Measurements from ENCODE around the gene CLK4.

- TF ChIP-seq POU5F1 (IDR thresholded peaks at IDR 0.05; ENCODE audit: low read depth, low read length) (no peak), EP300 (IDR thresholded peaks at IDR 0.05; ENCODE audit: borderline replicate concordance in 1 of 2, low read depth in 2 of 2, low read length in 2 of 2) (no peak), SP2 (IDR thresholded peaks at IDR 0.05; ENCODE audit: low read length) (no peak), CEBPB (IDR thresholded peaks at IDR 0.05; ENCODE audit: low read depth, low read length) (no peak), RAD21 (IDR thresholded peaks at IDR 0.05 in 1 of 2, conservative IDR thresholded peaks at IDR 0.05 in 1 of 2; ENCODE audit: low read depth in 2 of 2, low read length in 2 of 2) (no peak), SIX5 (IDR thresholded peaks at IDR 0.05; ENCODE audit: low read depth, low read length) (no peak)
Measured at GRCh38 chr5:178557416-178557815, 69.4 kb downstream of the CLK4 start.

Data from H1 (cell line).